Neuronal stem cell (in vitro differentiated cells): ENCODE measurements around the gene SPATA19.

Source experiments
- DNase-seq: peaks from one replicate; pipeline ENCODE4 v3.0.0-alpha.2; 2013; ENCODE audit warnings: low spot score
- H2AFZ ChIP-seq: one replicate; pipeline ENCODE4 v1.6.1; 2013; ENCODE audit warnings: mild to moderate bottlenecking, low read length, inconsistent platforms
- H2AK5ac ChIP-seq: 2 replicates; pipeline ENCODE4 v1.6.1; 2013; ENCODE audit warnings: low read depth, mild to moderate bottlenecking, inconsistent platforms, low read length, moderate library complexity, mixed read lengths
- H2BK120ac ChIP-seq: 2 replicates; pipeline ENCODE4 v1.6.1; 2013; ENCODE audit warnings: low read depth, mild to moderate bottlenecking, inconsistent platforms, low read length, moderate library complexity, mixed read lengths
- H2BK12ac ChIP-seq: one replicate; pipeline ENCODE4 v1.6.1; 2013; ENCODE audit warnings: low read length, inconsistent platforms
- H2BK15ac ChIP-seq: 2 replicates; pipeline ENCODE4 v1.6.1; 2013; ENCODE audit warnings: mild to moderate bottlenecking, low read length, inconsistent platforms, mixed read lengths
- H2BK5ac ChIP-seq: one replicate; pipeline ENCODE4 v1.6.1; 2013; ENCODE audit warnings: inconsistent platforms, mild to moderate bottlenecking, low read length, moderate library complexity
- H3K14ac ChIP-seq: one replicate; pipeline ENCODE4 v1.6.1; 2013; ENCODE audit warnings: low read length, inconsistent platforms
- H3K18ac ChIP-seq: 2 replicates; pipeline ENCODE4 v1.6.1; 2013; ENCODE audit warnings: low read length, inconsistent platforms
- H3K23ac ChIP-seq: 2 replicates; pipeline ENCODE4 v1.6.1; 2013; ENCODE audit warnings: low read depth, mild to moderate bottlenecking, mixed read lengths, low read length, inconsistent platforms; ENCODE audit not compliant: poor library complexity
- H3K27ac ChIP-seq: replicated peaks from 3 replicates; pipeline ENCODE4 v1.5.1; 2013; ENCODE audit warnings: low read length, inconsistent platforms
- H3K27me3 ChIP-seq, 3 experiments: 2 replicates each; pipeline ENCODE4 v1.6.1; 2013; ENCODE audit warnings: low read length in 3 of 3, mild to moderate bottlenecking in 2 of 3, inconsistent platforms in 1 of 3, low read depth in 1 of 3, mixed read lengths in 1 of 3, moderate library complexity in 1 of 3; ENCODE audit not compliant: control insufficient read depth in 3 of 3, insufficient read depth in 3 of 3
- H3K36me3 ChIP-seq, 2 donors: replicated peaks in 1 of 2; 2 replicates each; pipeline ENCODE4 v1.6.1; 2013; ENCODE audit warnings: low read length in 2 of 2; ENCODE audit not compliant: control insufficient read depth in 2 of 2, insufficient read depth in 2 of 2
- H3K4ac ChIP-seq: 2 replicates; pipeline ENCODE4 v1.6.1; 2013; ENCODE audit warnings: inconsistent platforms, mild to moderate bottlenecking, low read length, moderate library complexity
- H3K4me1 ChIP-seq, 2 donors: 1 replicate in 1 of 2; 2 replicates in 1 of 2; pipeline ENCODE4 v1.6.1; 2013; ENCODE audit warnings: low read length in 2 of 2, low read depth in 1 of 2; ENCODE audit not compliant: control insufficient read depth in 2 of 2, insufficient read depth in 1 of 2
- H3K4me2 ChIP-seq: one replicate; pipeline ENCODE4 v1.6.1; 2013; ENCODE audit warnings: mild to moderate bottlenecking, low read length, inconsistent platforms; ENCODE audit not compliant: insufficient read depth, poor library complexity, severe bottlenecking
- H3K4me3 ChIP-seq, 2 donors: 2 replicates each; pipeline ENCODE4 v1.5.1; 2013; ENCODE audit warnings: low read length in 2 of 2, mild to moderate bottlenecking in 2 of 2, inconsistent platforms in 1 of 2, moderate library complexity in 1 of 2
- H3K79me1 ChIP-seq: one replicate; pipeline ENCODE4 v1.6.1; 2013; ENCODE audit warnings: low read depth, mild to moderate bottlenecking, inconsistent platforms, low read length, moderate library complexity
- H3K9ac ChIP-seq: one replicate; pipeline ENCODE4 v1.6.1; 2013; ENCODE audit warnings: mild to moderate bottlenecking, low read depth, low read length, inconsistent platforms; ENCODE audit not compliant: poor library complexity
- H3K9me3 ChIP-seq, 2 donors: replicated peaks in 1 of 2; 2 replicates each; pipeline versions ENCODE3 to v1.6.1; 2013; ENCODE audit warnings: low read length in 2 of 2, mild to moderate bottlenecking in 2 of 2, inconsistent platforms in 1 of 2, low read depth in 1 of 2, mixed read lengths in 1 of 2, moderate library complexity in 1 of 2; ENCODE audit not compliant: control insufficient read depth in 2 of 2, insufficient read depth in 1 of 2
- H4K8ac ChIP-seq: one replicate; pipeline ENCODE4 v1.6.1; 2013; ENCODE audit warnings: low read depth, mild to moderate bottlenecking, inconsistent platforms, low read length, moderate library complexity
- H4K91ac ChIP-seq: one replicate; pipeline ENCODE4 v1.6.1; 2013; ENCODE audit warnings: low read length, low read depth, mild to moderate bottlenecking, inconsistent platforms; ENCODE audit not compliant: poor library complexity
- WGBS, 2 donors: extraction: QIAGEN DNeasy Blood & Tissue Kit; methylation state at CpG; one replicate each; pipeline ENCODE4 v1.1.7; 2013; ENCODE audit warnings: missing lambda C conversion rate in 2 of 2, mixed read lengths in 1 of 2; ENCODE audit not compliant: insufficient read length in 2 of 2, insufficient replicate concordance in 1 of 2; ENCODE audit errors: extremely low coverage in 2 of 2; 5-methylcytosine and 5-hydroxymethylcytosine counted together

The SPATA19 gene

DNA sequence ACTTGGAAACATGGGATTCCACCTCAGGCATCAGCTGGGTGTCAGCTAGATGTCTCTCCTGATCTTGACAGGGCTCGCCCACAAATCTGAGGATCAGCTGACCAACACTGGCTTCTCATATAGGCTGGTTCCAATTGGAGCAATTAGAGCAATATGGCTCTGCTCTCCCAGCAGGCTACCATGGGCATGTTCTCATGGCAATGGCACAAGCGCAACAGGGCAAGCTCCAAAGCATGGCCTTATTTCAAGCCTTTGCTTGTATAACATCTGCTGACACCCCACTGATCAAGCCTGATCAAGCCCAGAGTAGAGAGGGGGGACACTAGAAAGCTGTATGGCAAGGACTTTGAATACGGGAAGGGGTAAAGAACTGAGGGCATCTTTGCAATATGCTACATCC is 40.7 kb upstream of the SPATA19 start:
- no CpG with 5 or more reads among the region's 3 CpGs for WGBS, 2 donors
- Histone ChIP-seq H3K4me3 (peak overlapping the region in 1 of 2 donors; percentile 30), H3K4ac (no peak overlapping the region), H3K9ac (no peak overlapping the region), H3K18ac (no peak overlapping the region), H2BK5ac (no peak overlapping the region), H3K27me3 (peaks cover 0 to 4% (median 0%) of the 10 kb centered on the region in 3 experiments), H2AK5ac (no peak overlapping the region), H3K4me2 (no peak overlapping the region), H2BK120ac (no peak overlapping the region), H3K14ac (no peak overlapping the region), H2BK15ac (no peak overlapping the region), H3K9me3 (no peaks in the 10 kb centered on the region), H2BK12ac (no peak overlapping the region), H3K27ac (no peak overlapping the region), H4K91ac (no peak overlapping the region), H3K4me1 (no peaks in the 10 kb centered on the region), H3K23ac (no peak overlapping the region), H3K79me1 (no peaks in the 10 kb centered on the region), H4K8ac (no peak overlapping the region), H2AFZ (no peak overlapping the region), H3K36me3 (no peaks in the 10 kb centered on the region)
- no peak for DNase-seq

DNA sequence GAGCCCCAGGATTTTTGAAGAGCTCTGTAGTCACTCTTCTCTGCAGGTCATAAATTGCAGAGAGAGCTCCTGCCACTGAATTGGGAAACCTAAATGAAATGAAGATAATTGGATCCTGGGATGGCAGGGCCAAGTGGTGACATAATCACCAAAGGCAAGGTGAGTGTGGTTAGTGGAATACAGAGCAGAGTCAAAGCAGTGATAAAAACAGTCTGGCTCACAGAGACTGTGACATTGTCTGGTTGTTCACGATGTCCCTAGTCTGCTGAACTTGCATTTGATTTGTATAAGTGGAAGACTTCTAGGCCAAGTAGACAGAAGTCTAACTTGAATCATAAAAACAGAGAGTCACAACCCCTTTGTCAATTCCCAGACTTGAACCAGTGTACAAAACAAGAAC is 26.8 kb upstream of the SPATA19 start:
- Histone ChIP-seq H4K8ac (no peak overlapping the region), H3K79me1 (no peaks in the 10 kb centered on the region), H2BK12ac (no peak overlapping the region), H3K14ac (no peak overlapping the region), H2BK120ac (no peak overlapping the region), H2BK15ac (no peak overlapping the region), H3K4me1 (no peaks in the 10 kb centered on the region), H2BK5ac (no peak overlapping the region), H4K91ac (no peak overlapping the region), H3K4me2 (no peak overlapping the region), H3K4me3 (no peak overlapping the region), H3K9ac (no peak overlapping the region), H2AK5ac (no peak overlapping the region), H2AFZ (no peak overlapping the region), H3K27me3 (no peaks in the 10 kb centered on the region), H3K27ac (no peak overlapping the region), H3K18ac (no peak overlapping the region), H3K9me3 (no peaks in the 10 kb centered on the region), H3K23ac (no peak overlapping the region), H3K36me3 (no peaks in the 10 kb centered on the region), H3K4ac (no peak overlapping the region)
- WGBS, 2 donors, result no CpG with 5 or more reads among the region's 1 CpG
- DNase-seq, result no peak

DNA sequence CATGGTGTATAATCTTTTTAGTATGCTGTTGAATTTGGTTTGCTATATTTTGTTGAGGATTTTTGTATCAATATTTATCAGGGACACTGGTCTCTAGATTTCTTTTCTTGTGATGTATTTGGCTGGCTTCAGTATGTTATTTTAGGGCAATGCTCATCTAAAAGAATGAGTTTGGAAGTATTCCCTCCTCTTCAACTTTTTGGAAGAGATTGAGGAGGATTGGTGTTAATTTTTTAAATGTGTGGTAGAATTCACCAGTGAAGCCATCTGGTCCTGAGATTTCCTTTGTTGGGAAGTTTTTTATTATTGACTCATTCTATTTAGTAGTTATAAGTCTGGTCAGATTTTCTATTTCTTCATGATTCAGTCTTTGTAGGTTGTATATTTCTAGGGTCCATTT is 22.1 kb upstream of the SPATA19 start:
- H2BK120ac ChIP-seq, result no peak overlapping the region
- H4K91ac ChIP-seq, result no peak overlapping the region
- no peak overlapping the region for H3K4me3 ChIP-seq
- no peak overlapping the region for H3K14ac ChIP-seq
- peaks cover 0 to 2% of the 10 kb centered on the region in 2 donors for H3K9me3 ChIP-seq
- no peak for DNase-seq
- no peak overlapping the region for H2BK5ac ChIP-seq
- no peak overlapping the region for H4K8ac ChIP-seq
- H3K79me1 ChIP-seq, result no peaks in the 10 kb centered on the region
- no peak overlapping the region for H3K18ac ChIP-seq
- H3K27me3 ChIP-seq, result no peaks in the 10 kb centered on the region
- no peak overlapping the region for H3K27ac ChIP-seq
- H2BK12ac ChIP-seq, result no peak overlapping the region
- no peak overlapping the region for H2AK5ac ChIP-seq
- no peak overlapping the region for H3K23ac ChIP-seq
- no peaks in the 10 kb centered on the region for H3K4me1 ChIP-seq
- no peak overlapping the region for H3K4ac ChIP-seq
- no peak overlapping the region for H2BK15ac ChIP-seq
- H2AFZ ChIP-seq, result no peak overlapping the region
- no peak overlapping the region for H3K9ac ChIP-seq
- H3K4me2 ChIP-seq, result no peak overlapping the region
- no peaks in the 10 kb centered on the region for H3K36me3 ChIP-seq

GRCh38 chr11:133865466-133865865 is 20.2 kb upstream of the SPATA19 start:
- H3K4me1 ChIP-seq, result no peaks in the 10 kb centered on the region
- H3K18ac ChIP-seq, result no peak overlapping the region
- no peak overlapping the region for H4K91ac ChIP-seq
- H3K4me2 ChIP-seq, result no peak overlapping the region
- H3K4me3 ChIP-seq, result no peak overlapping the region
- no peak overlapping the region for H2BK120ac ChIP-seq
- H3K23ac ChIP-seq, result no peak overlapping the region
- H2BK5ac ChIP-seq, result no peak overlapping the region
- no peaks in the 10 kb centered on the region for H3K36me3 ChIP-seq
- peaks cover 0 to 2% of the 10 kb centered on the region in 2 donors for H3K9me3 ChIP-seq
- no peak overlapping the region for H2AK5ac ChIP-seq
- no peaks in the 10 kb centered on the region for H3K27me3 ChIP-seq
- no peak overlapping the region for H3K9ac ChIP-seq
- no peak overlapping the region for H2AFZ ChIP-seq
- no peak overlapping the region for H3K27ac ChIP-seq
- no peak overlapping the region for H2BK12ac ChIP-seq
- no peak for DNase-seq
- no CpG with 5 or more reads among the region's 11 CpGs for WGBS, 2 donors
- no peak overlapping the region for H3K4ac ChIP-seq
- H2BK15ac ChIP-seq, result no peak overlapping the region
- H3K14ac ChIP-seq, result peak overlapping the region; percentile 31
- H4K8ac ChIP-seq, result peak overlapping the region; percentile 1
- H3K79me1 ChIP-seq, result no peaks in the 10 kb centered on the region
